ENCODE results near the gene LYPD6B.

- TF ChIP-seq POLR2AphosphoS5 (IDR thresholded peaks at IDR 0.05; ENCODE audit: borderline replicate concordance, low read depth, low read length): no peak
- no peak for TF ChIP-seq EZH2 (IDR thresholded peaks at IDR 0.05)
- TF ChIP-seq FOXP2 (optimal IDR thresholded peaks at IDR 0.05; ENCODE audit: control extremely low read depth, extremely low read length, insufficient read depth): no peak
Observed at GRCh38 chr2:149167941-149168340, 129.4 kb downstream of the LYPD6B start.
